ENCODE data around the gene CSTF1.

Gene CSTF1

GRCh38 chr20:56428881-56429280 lies 36.4 kb downstream of the CSTF1 start:
- no peak for DNase-seq (ENCODE audit: low spot score)
- TF ChIP-seq CTCF (IDR thresholded peaks at IDR 0.05; ENCODE audit: extremely low read depth, missing control alignments) = no peak

GRCh38 chr20:56429502-56429901 lies 37.1 kb downstream of the CSTF1 start:
- DNase-seq (ENCODE audit: low spot score) = no peak
- no peak for TF ChIP-seq CTCF (IDR thresholded peaks at IDR 0.05; ENCODE audit: extremely low read depth, missing control alignments)

- no peak for DNase-seq (ENCODE audit: low spot score)
- TF ChIP-seq CTCF (IDR thresholded peaks at IDR 0.05; ENCODE audit: extremely low read depth, missing control alignments) = no peak
Measured at GRCh38 chr20:56429941-56430340, 37.5 kb downstream of the CSTF1 start.

- no peak for DNase-seq (ENCODE audit: low spot score)
- no peak for TF ChIP-seq CTCF (IDR thresholded peaks at IDR 0.05; ENCODE audit: extremely low read depth, missing control alignments)
Measured at GRCh38 chr20:56430461-56430860, 38.0 kb downstream of the CSTF1 start.

- TF ChIP-seq CTCF (IDR thresholded peaks at IDR 0.05; ENCODE audit: extremely low read depth, missing control alignments) = no peak
- DNase-seq (ENCODE audit: low spot score) = no peak
Measured at GRCh38 chr20:56430957-56431356, 38.5 kb downstream of the CSTF1 start.

- no peak for DNase-seq (ENCODE audit: low spot score)
- no peak for TF ChIP-seq CTCF (IDR thresholded peaks at IDR 0.05; ENCODE audit: extremely low read depth, missing control alignments)
Measured at GRCh38 chr20:56431471-56431870, 39.0 kb downstream of the CSTF1 start.

GRCh38 chr20:56433221-56433879 lies 40.9 kb downstream of the CSTF1 start:
- DNase-seq (ENCODE audit: low spot score) = no peak
- TF ChIP-seq CTCF (IDR thresholded peaks at IDR 0.05; ENCODE audit: extremely low read depth, missing control alignments) = no peak
